ENCODE measurements around the gene TPRG1L. TPM values are rescaled to one million over a fixed set of nuclear protein-coding genes. Genes with fewer than 3 reads are reported as not detected.

Gene TPRG1L
- total and polyA plus RNA-seq, 2 experiments from 2014 or later = 6.2 to 20.3 TPM

- Histone ChIP-seq H3K36me3 (ENCODE audit: insufficient read depth) (0 out of 2 replicates have a peak, but pooled peaks cover 11% of the 10 kb centered on the region), H3K4me1 (ENCODE audit: insufficient read depth) (peaks cover 16% of the 10 kb centered on the region; the same call in 1 of the 2 replicates), H3K4me2 (peak overlapping the region; percentile 96), H3K4me3 (peak overlapping the region; percentile 76), H4K20me1 (replicated peaks; ENCODE audit: insufficient read depth) (peaks cover 22% of the 10 kb centered on the region), H3K27me3 (ENCODE audit: insufficient read depth) (peaks cover 55% of the 10 kb centered on the region), H3K79me2 (replicated peaks; ENCODE audit: insufficient read depth) (peaks cover 17% of the 10 kb centered on the region), H3F3A (replicated peaks; ENCODE audit: low read depth) (peaks cover 7% of the 10 kb centered on the region; the same call in 1 of the 2 replicates), H3K27ac (ENCODE audit: low read depth) (no peak overlapping the region), H3K9me2 (ENCODE audit: insufficient read depth) (no peaks in the 10 kb centered on the region), H2AFZ (peak overlapping the region; percentile 99)
- Mint-ChIP-seq H3K4me1 (peaks cover 11% of the 10 kb centered on the region; the same call in 2 of the 3 replicates), H3K27ac (no peak overlapping the region), H3K36me3 (ENCODE audit: low read depth) (peaks cover 11% of the 10 kb centered on the region), H3K4me3 (peak overlapping the region; percentile 83), H3K27me3 (ENCODE audit: insufficient read depth, low read depth, poor library complexity) (peaks cover 52% of the 10 kb centered on the region), H3K9me3 (no peaks in the 10 kb centered on the region)
- ATAC-seq = no peak
- no peak for DNase-seq (ENCODE audit: low spot score)
- TF ChIP-seq POLR2AphosphoS5 (IDR thresholded peaks at IDR 0.05; ENCODE audit: low read depth) = no peak
- TF ChIP-seq JUNB (IDR thresholded peaks at IDR 0.05; ENCODE audit: unreplicated experiment) = no peak
- TF ChIP-seq EZH2 (IDR thresholded peaks at IDR 0.05; ENCODE audit: low read depth, unreplicated experiment) = peak; percentile 82
These were observed 25.6 kb downstream of the TPRG1L start for GRCh38 chr1:3650248-3651025.

GRCh38 chr1:3651026-3651929 is 26.5 kb downstream of the TPRG1L start:
- 0 out of 2 replicates have a peak, but pooled peaks cover 8% of the 10 kb centered on the region for H3K36me3 ChIP-seq (ENCODE audit: insufficient read depth)
- H3K4me3 ChIP-seq = peak overlapping the region; percentile 76
- H3K27ac ChIP-seq (ENCODE audit: low read depth) = no peak overlapping the region
- TF ChIP-seq NANOG (IDR thresholded peaks at IDR 0.05; ENCODE audit: borderline replicate concordance) = no peak
- peak; percentile 92 for TF ChIP-seq EZH2 (IDR thresholded peaks at IDR 0.05; ENCODE audit: low read depth, unreplicated experiment)
- no peak for TF ChIP-seq CTCF (conservative IDR thresholded peaks at IDR 0.05; ENCODE audit: low read depth in 2 of 2)
- TF ChIP-seq STAT1 (IDR thresholded peaks at IDR 0.05; ENCODE audit: unreplicated experiment) = no peak
- peak; percentile 84 for TF ChIP-seq EZH2phosphoT487 (IDR thresholded peaks at IDR 0.05; ENCODE audit: unreplicated experiment)
- Mint-ChIP-seq H3K27me3 (ENCODE audit: insufficient read depth, low read depth, poor library complexity) (peaks cover 55% of the 10 kb centered on the region), H3K9me3 (no peaks in the 10 kb centered on the region), H3K4me1 (peaks cover 11% of the 10 kb centered on the region; the same call in 2 of the 3 replicates), H3K36me3 (ENCODE audit: low read depth) (peaks cover 8% of the 10 kb centered on the region; the same call in 2 of the 3 replicates), H3K27ac (no peak overlapping the region), H3K4me3 (peak overlapping the region; percentile 83)
- ATAC-seq = peak; percentile 48
- peaks cover 17% of the 10 kb centered on the region for H3K79me2 ChIP-seq (replicated peaks; ENCODE audit: insufficient read depth)
- peak; percentile 82 for DNase-seq (ENCODE audit: low spot score)
- no peaks in the 10 kb centered on the region for H3K9me2 ChIP-seq (ENCODE audit: insufficient read depth)
- peak overlapping the region; percentile 96 for H3K4me2 ChIP-seq
- H3K4me1 ChIP-seq (ENCODE audit: insufficient read depth) = peaks cover 16% of the 10 kb centered on the region; the same call in 1 of the 2 replicates
- peak overlapping the region; percentile 99 for H2AFZ ChIP-seq
- H3F3A ChIP-seq (replicated peaks; ENCODE audit: low read depth) = peaks cover 7% of the 10 kb centered on the region; the same call in 1 of the 2 replicates
- peaks cover 22% of the 10 kb centered on the region for H4K20me1 ChIP-seq (replicated peaks; ENCODE audit: insufficient read depth)
- peaks cover 63% of the 10 kb centered on the region for H3K27me3 ChIP-seq (ENCODE audit: insufficient read depth)
